Measurements from ENCODE around the gene PET117.
A peak's percentile ranks its signal among the peaks of the same experiment; 100 is the strongest.

The PET117 gene

GRCh38 chr20:18180815-18181214, 43.2 kb downstream of the PET117 start:
- H3K27me3 ChIP-seq (replicated peaks) = no peaks in the 10 kb centered on the region
- in situ Hi-C loops (cut with HindIII; ENCODE audit: low pct_ligation_motif_present, low sequenced_read_pairs) = no loop called here
- no peak for TF ChIP-seq CTCF (IDR thresholded peaks at IDR 0.05; ENCODE audit: low read depth, low read length, missing control alignments)
- DNase-seq = no peak
- no peak overlapping the region for H3K4me3 ChIP-seq (ENCODE audit: low read depth, low read length)
- H3K36me3 ChIP-seq (replicated peaks) = peaks cover 2% of the 10 kb centered on the region
- no peak overlapping the region for H3K27ac ChIP-seq

GRCh38 chr20:18187020-18187419, 49.4 kb downstream of the PET117 start:
- Histone ChIP-seq H3K4me3 (ENCODE audit: low read depth, low read length) (no peak overlapping the region), H3K27ac (no peak overlapping the region), H3K36me3 (replicated peaks) (peaks cover 3% of the 10 kb centered on the region)

GRCh38 chr20:18188434-18188833, 50.8 kb downstream of the PET117 start:
- H3K27me3 ChIP-seq (replicated peaks) = no peaks in the 10 kb centered on the region
- in situ Hi-C loops (cut with HindIII; ENCODE audit: low pct_ligation_motif_present, low sequenced_read_pairs) = no loop called here
- H3K4me3 ChIP-seq (ENCODE audit: low read depth, low read length) = no peak overlapping the region
- H3K36me3 ChIP-seq (replicated peaks) = peaks cover 3% of the 10 kb centered on the region
- no peak for TF ChIP-seq CTCF (IDR thresholded peaks at IDR 0.05; ENCODE audit: low read depth, low read length, missing control alignments)
- no peak overlapping the region for H3K27ac ChIP-seq
- no peak for DNase-seq

More at GRCh38 chr20:18187020-18187419, 49.4 kb downstream of the PET117 start:
- in situ Hi-C loops (cut with HindIII; ENCODE audit: low pct_ligation_motif_present, low sequenced_read_pairs) = no loop called here
- H3K27me3 ChIP-seq (replicated peaks) = no peaks in the 10 kb centered on the region
- no peak for TF ChIP-seq CTCF (IDR thresholded peaks at IDR 0.05; ENCODE audit: low read depth, low read length, missing control alignments)
- no peak for DNase-seq

- no peak overlapping the region for H3K4me3 ChIP-seq (ENCODE audit: low read depth, low read length)
- H3K36me3 ChIP-seq (replicated peaks) = peaks cover 3% of the 10 kb centered on the region
- in situ Hi-C loops (cut with HindIII; ENCODE audit: low pct_ligation_motif_present, low sequenced_read_pairs) = no loop called here
- TF ChIP-seq CTCF (IDR thresholded peaks at IDR 0.05; ENCODE audit: low read depth, low read length, missing control alignments) = peak; percentile 20
- DNase-seq = no peak
- H3K27ac ChIP-seq = no peak overlapping the region
- H3K27me3 ChIP-seq (replicated peaks) = no peaks in the 10 kb centered on the region
Observed at GRCh38 chr20:18190338-18191233, 52.9 kb downstream of the PET117 start.

- no peak for DNase-seq
- Histone ChIP-seq H3K27me3 (replicated peaks) (no peaks in the 10 kb centered on the region), H3K27ac (no peak overlapping the region), H3K4me3 (ENCODE audit: low read depth, low read length) (no peak overlapping the region), H3K36me3 (replicated peaks) (peaks cover 3% of the 10 kb centered on the region)
- in situ Hi-C loops (cut with HindIII; ENCODE audit: low pct_ligation_motif_present, low sequenced_read_pairs) = no loop called here
- no peak for TF ChIP-seq CTCF (IDR thresholded peaks at IDR 0.05; ENCODE audit: low read depth, low read length, missing control alignments)
Observed at GRCh38 chr20:18191306-18191705, 53.6 kb downstream of the PET117 start.

Data from brain microvascular endothelial cell (primary cell).